ENCODE measurements around the gene SLC22A4. TPM values are rescaled to one million over a fixed set of nuclear protein-coding genes. Genes with fewer than 3 reads are reported as not detected.

SLC22A4 gene
- total RNA-seq, 1 donor from 2014 or later: 2.1 TPM

GRCh38 chr5:132294728-132295504, 722 bp downstream of the SLC22A4 start:
- DNase-seq (ENCODE audit: low spot score in 2 of 2, unreplicated experiment in 2 of 2): peak in 1 of 2 experiments; percentile 29
- Mint-ChIP-seq H3K27ac (peak overlapping the region; percentile 88), H3K9me3 (no peaks in the 10 kb centered on the region), H3K4me3 (peak overlapping the region; percentile 80), H3K36me3 (no peaks in the 10 kb centered on the region), H3K4me1 (peaks cover 24% of the 10 kb centered on the region), H3K27me3 (ENCODE audit: low read depth) (peaks cover 17% of the 10 kb centered on the region)
- no peak for TF ChIP-seq CTCF (IDR thresholded peaks at IDR 0.05; ENCODE audit: unreplicated experiment)

GRCh38 chr5:132295505-132296411, 1.6 kb downstream of the SLC22A4 start:
- no peaks in the 10 kb centered on the region for H3K36me3 Mint-ChIP-seq
- DNase-seq (ENCODE audit: low spot score in 2 of 2, unreplicated experiment in 2 of 2): no peak
- H3K9me3 Mint-ChIP-seq: no peaks in the 10 kb centered on the region
- no peak overlapping the region for H3K27ac Mint-ChIP-seq
- TF ChIP-seq CTCF (IDR thresholded peaks at IDR 0.05; ENCODE audit: unreplicated experiment): no peak
- H3K27me3 Mint-ChIP-seq (ENCODE audit: low read depth): peaks cover 17% of the 10 kb centered on the region
- peak overlapping the region; percentile 80 for H3K4me3 Mint-ChIP-seq
- peaks cover 31% of the 10 kb centered on the region for H3K4me1 Mint-ChIP-seq

- no peak for TF ChIP-seq CTCF (IDR thresholded peaks at IDR 0.05; ENCODE audit: unreplicated experiment)
- Mint-ChIP-seq H3K27ac (no peak overlapping the region), H3K9me3 (no peaks in the 10 kb centered on the region), H3K36me3 (no peaks in the 10 kb centered on the region), H3K4me3 (no peak overlapping the region), H3K4me1 (peaks cover 32% of the 10 kb centered on the region), H3K27me3 (ENCODE audit: low read depth) (peaks cover 17% of the 10 kb centered on the region)
- peak in 1 of 2 experiments; percentile 29 for DNase-seq (ENCODE audit: low spot score in 2 of 2, unreplicated experiment in 2 of 2)
Measured at GRCh38 chr5:132296412-132297016, 2.3 kb downstream of the SLC22A4 start.

- TF ChIP-seq CTCF (IDR thresholded peaks at IDR 0.05; ENCODE audit: unreplicated experiment): no peak
- Mint-ChIP-seq H3K36me3 (no peaks in the 10 kb centered on the region), H3K27me3 (ENCODE audit: low read depth) (peaks cover 17% of the 10 kb centered on the region), H3K9me3 (no peaks in the 10 kb centered on the region), H3K4me3 (no peak overlapping the region), H3K4me1 (peaks cover 32% of the 10 kb centered on the region), H3K27ac (no peak overlapping the region)
- no peak for DNase-seq (ENCODE audit: low spot score in 2 of 2, unreplicated experiment in 2 of 2)
Measured at GRCh38 chr5:132297211-132297940, 3.2 kb downstream of the SLC22A4 start.
